22Rv1 (cell line): Measurements from ENCODE around the gene EPB42.

Source experiments
- ZFX ChIP-seq: fragments of 450-650 bp; IDR thresholded peaks from 2 replicates; pipeline ENCODE4 v1.6.1; 2017; ENCODE audit warnings: antibody characterized with exemption, borderline replicate concordance
- TF ChIP-seq, protein P1 (sequence below): fragments of 450-650 bp; IDR thresholded peaks from 2 replicates; pipeline ENCODE4 v1.5.1; 2017; ENCODE audit warnings: mild to moderate bottlenecking

DNA sequence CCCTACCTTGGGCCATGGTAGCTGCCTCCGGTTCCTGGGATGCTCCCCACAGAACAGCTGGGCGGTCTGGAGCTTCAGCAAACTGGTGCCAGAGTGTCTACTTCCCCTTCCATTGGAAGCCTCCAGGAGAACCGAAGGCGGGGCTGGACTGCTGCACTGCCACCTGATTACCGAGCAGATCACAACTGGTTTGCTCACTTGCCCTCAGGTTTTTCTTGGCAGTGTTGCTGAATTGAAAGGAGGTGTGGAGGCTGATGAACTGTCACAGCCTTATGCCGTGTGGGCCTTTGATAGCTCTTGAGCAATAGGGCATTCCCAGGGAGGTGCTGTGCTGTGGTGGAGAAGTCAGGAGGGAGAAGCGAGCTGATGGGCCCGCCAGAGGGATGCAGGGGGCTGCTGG is 46.0 kb upstream of the EPB42 start, which contains the start of gene TGM5:
- TF ChIP-seq, protein P1, sequence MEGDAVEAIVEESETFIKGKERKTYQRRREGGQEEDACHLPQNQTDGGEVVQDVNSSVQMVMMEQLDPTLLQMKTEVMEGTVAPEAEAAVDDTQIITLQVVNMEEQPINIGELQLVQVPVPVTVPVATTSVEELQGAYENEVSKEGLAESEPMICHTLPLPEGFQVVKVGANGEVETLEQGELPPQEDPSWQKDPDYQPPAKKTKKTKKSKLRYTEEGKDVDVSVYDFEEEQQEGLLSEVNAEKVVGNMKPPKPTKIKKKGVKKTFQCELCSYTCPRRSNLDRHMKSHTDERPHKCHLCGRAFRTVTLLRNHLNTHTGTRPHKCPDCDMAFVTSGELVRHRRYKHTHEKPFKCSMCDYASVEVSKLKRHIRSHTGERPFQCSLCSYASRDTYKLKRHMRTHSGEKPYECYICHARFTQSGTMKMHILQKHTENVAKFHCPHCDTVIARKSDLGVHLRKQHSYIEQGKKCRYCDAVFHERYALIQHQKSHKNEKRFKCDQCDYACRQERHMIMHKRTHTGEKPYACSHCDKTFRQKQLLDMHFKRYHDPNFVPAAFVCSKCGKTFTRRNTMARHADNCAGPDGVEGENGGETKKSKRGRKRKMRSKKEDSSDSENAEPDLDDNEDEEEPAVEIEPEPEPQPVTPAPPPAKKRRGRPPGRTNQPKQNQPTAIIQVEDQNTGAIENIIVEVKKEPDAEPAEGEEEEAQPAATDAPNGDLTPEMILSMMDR = no peak
- no peak for TF ChIP-seq ZFX
